ENCODE results near the gene KPTN.

GRCh38 chr19:47450478-47450877 lies 33.5 kb downstream of the KPTN start:
- TF ChIP-seq CTCF (IDR thresholded peaks at IDR 0.05): no peak
- no peak for TF ChIP-seq POLR2A (IDR thresholded peaks at IDR 0.05)

Measured in body of pancreas (tissue), 4 donors.